ENCODE data around the gene GOPC.

The GOPC gene

GRCh38 chr6:117513778-117514365 is 88.4 kb downstream of the GOPC start:
- no peak for DNase-seq (ENCODE audit: low read depth)

GRCh38 chr6:117512987-117513573 is 89.2 kb downstream of the GOPC start:
- DNase-seq (ENCODE audit: low read depth) = no peak

GRCh38 chr6:117512056-117512828 is 90.1 kb downstream of the GOPC start:
- no peak for DNase-seq (ENCODE audit: low read depth)
